GM18499 (cell line): Measurements from ENCODE around the gene BCL7B.
"Not testable (repeated sequence)": the region's sequence is repeated elsewhere in the genome, so short reads cannot be mapped to it uniquely, and the experiment has no call there.

Experiments
- ATAC-seq: cut with Tn5 transposase; IDR thresholded peaks from one replicate; pipeline ENCODE4 v1.9.1; 2021; ENCODE audit warnings: moderate number of reproducible peaks; ENCODE audit not compliant: insufficient read depth, unreplicated experiment

The BCL7B gene

GRCh38 chr7:73557397-73558257 lies at the start of gene BCL7B:
Gene BCL7B (minus strand): TSS chr7:73557690. CDS start chr7:73557578, 112 bp downstream.
- ATAC-seq = no peak

GRCh38 chr7:73605601-73606220 lies 48.2 kb upstream of the BCL7B start:
- no peak for ATAC-seq

GRCh38 chr7:73602721-73603651 lies 45.5 kb upstream of the BCL7B start:
- no peak for ATAC-seq

GRCh38 chr7:73599916-73600315 lies 42.4 kb upstream of the BCL7B start:
- no peak for ATAC-seq

GRCh38 chr7:73599151-73599882 lies 41.8 kb upstream of the BCL7B start:
- no peak for ATAC-seq

GRCh38 chr7:73597978-73598782 lies 40.7 kb upstream of the BCL7B start:
- no peak for ATAC-seq

- no peak for ATAC-seq
These were observed 38.9 kb upstream of the BCL7B start for GRCh38 chr7:73596191-73597065.

- ATAC-seq = no peak
These were observed 37.9 kb upstream of the BCL7B start for GRCh38 chr7:73595358-73595757.

- ATAC-seq = no peak
These were observed 35.9 kb upstream of the BCL7B start for GRCh38 chr7:73593207-73594045.

GRCh38 chr7:73586911-73587310 lies 29.4 kb upstream of the BCL7B start:
- no peak for ATAC-seq

- no peak for ATAC-seq
These were observed 27.7 kb upstream of the BCL7B start for GRCh38 chr7:73585196-73585595.

- no peak for ATAC-seq
These were observed 25.2 kb upstream of the BCL7B start for GRCh38 chr7:73582664-73583202.

GRCh38 chr7:73581006-73581405 lies 23.5 kb upstream of the BCL7B start:
- not testable (repeated sequence) for ATAC-seq

- peak; percentile 69 for ATAC-seq
These were observed 21.0 kb upstream of the BCL7B start, which contains the start of gene TBL2 for GRCh38 chr7:73578342-73579128. Gene TBL2 (minus strand): TSS chr7:73578579. CDS start chr7:73578549, 30 bp downstream.

- ATAC-seq = no peak
These were observed 20.3 kb upstream of the BCL7B start for GRCh38 chr7:73577627-73578341.

GRCh38 chr7:73573791-73574190 lies 16.3 kb upstream of the BCL7B start:
- ATAC-seq = no peak
